HCEC 1CT (cell line): ENCODE results near the gene H1-8.

ENCODE experiments used
- DNase-seq: peaks from one replicate; pipeline ENCODE4 v3.0.0-alpha.2; 2017

The H1-8 gene

GRCh38 chr3:129595544-129596193, 52.7 kb downstream of the H1-8 start:
- DNase-seq: no peak

GRCh38 chr3:129596194-129597086, 53.5 kb downstream of the H1-8 start:
- DNase-seq: peak; percentile 36

GRCh38 chr3:129597087-129597999, 54.4 kb downstream of the H1-8 start:
- DNase-seq: no peak

GRCh38 chr3:129598000-129598381, 55.0 kb downstream of the H1-8 start:
- DNase-seq: no peak

GRCh38 chr3:129598484-129598883, 55.5 kb downstream of the H1-8 start:
- DNase-seq: no peak

- DNase-seq: no peak
These were observed 56.1 kb downstream of the H1-8 start for GRCh38 chr3:129599073-129599472.

GRCh38 chr3:129599607-129600006, 56.6 kb downstream of the H1-8 start:
- DNase-seq: peak; percentile 42

GRCh38 chr3:129600348-129600747, 57.4 kb downstream of the H1-8 start:
- no peak for DNase-seq
